ENCODE results near the gene UPK1A. TPM values are rescaled to one million over a fixed set of nuclear protein-coding genes. Genes with fewer than 3 reads are reported as not detected.

Gene UPK1A
- total RNA-seq, 1 experiment from 2014 or later: not detected

- H3K4me3 Mint-ChIP-seq (ENCODE audit: low read depth, unreplicated experiment): no peak overlapping the region
- H3K4me1 Mint-ChIP-seq (ENCODE audit: low read depth, unreplicated experiment): peaks cover 8% of the 10 kb centered on the region
- no peak for TF ChIP-seq CTCF (IDR thresholded peaks at IDR 0.05; ENCODE audit: unreplicated experiment)
- CTCF ChIA-PET: interaction anchor here (0.5 to 2.0 kb wide), 5 partner anchors 9 to 91 kb away, joined by 3 to 5 read pairs (median 4); partner anchors contain the start of gene HAUS5
- no TSS peak for BruUV-seq (replicated peaks)
- no peak for DNase-seq
- H3K27me3 Mint-ChIP-seq (ENCODE audit: unreplicated experiment): peaks cover 4% of the 10 kb centered on the region
- H3K36me3 Mint-ChIP-seq (ENCODE audit: insufficient read depth, unreplicated experiment): peaks cover 11% of the 10 kb centered on the region
- H3K9me3 Mint-ChIP-seq (ENCODE audit: low read depth, unreplicated experiment): no peaks in the 10 kb centered on the region
- intact Hi-C loops (cut with micrococcal nuclease; ENCODE audit: unreplicated experiment): no loop called here
- H3K27ac Mint-ChIP-seq (ENCODE audit: unreplicated experiment): no peak overlapping the region
Observed at GRCh38 chr19:35703343-35703742, 37.0 kb downstream of the UPK1A start.

GRCh38 chr19:35704218-35704617 lies 37.9 kb downstream of the UPK1A start, which contains the start of gene ZBTB32:
Gene ZBTB32 (plus strand): TSS chr19:35704558. CDS start chr19:35714627, 10,069 bp downstream.
- DNase-seq: no peak
- no peak within 1 kb of the TSS for H3K4me3 Mint-ChIP-seq (ENCODE audit: low read depth, unreplicated experiment)
- H3K36me3 Mint-ChIP-seq (ENCODE audit: insufficient read depth, unreplicated experiment): peaks cover 11% of the 10 kb centered on the region
- H3K4me1 Mint-ChIP-seq (ENCODE audit: low read depth, unreplicated experiment): peaks cover 8% of the 10 kb centered on the region
- no peak for TF ChIP-seq CTCF (IDR thresholded peaks at IDR 0.05; ENCODE audit: unreplicated experiment)
- CTCF ChIA-PET: interaction anchor here (0.7 kb wide), 1 partner anchor 92 kb away, joined by 3 read pairs; the partner anchor contains the start of gene HAUS5
- H3K9me3 Mint-ChIP-seq (ENCODE audit: low read depth, unreplicated experiment): no peaks in the 10 kb centered on the region
- H3K27me3 Mint-ChIP-seq (ENCODE audit: unreplicated experiment): peaks cover 11% of the 10 kb centered on the region
- intact Hi-C loops (cut with micrococcal nuclease; ENCODE audit: unreplicated experiment): no loop called here
- no TSS peak for BruUV-seq (replicated peaks)
- no peak within 1 kb of the TSS for H3K27ac Mint-ChIP-seq (ENCODE audit: unreplicated experiment)

- H3K27me3 Mint-ChIP-seq (ENCODE audit: unreplicated experiment): peaks cover 44% of the 10 kb centered on the region
- no peak for TF ChIP-seq CTCF (IDR thresholded peaks at IDR 0.05; ENCODE audit: unreplicated experiment)
- intact Hi-C loops (cut with micrococcal nuclease; ENCODE audit: unreplicated experiment): no loop called here
- H3K4me3 Mint-ChIP-seq (ENCODE audit: low read depth, unreplicated experiment): no peak overlapping the region
- CTCF ChIA-PET: interaction anchor here (0.6 to 1.1 kb wide), 2 partner anchors 10 to 122 kb away, joined by 4 read pairs; no protein-coding TSS in a partner anchor
- no peak for DNase-seq
- H3K27ac Mint-ChIP-seq (ENCODE audit: unreplicated experiment): no peak overlapping the region
- BruUV-seq (replicated peaks): no TSS peak
- H3K36me3 Mint-ChIP-seq (ENCODE audit: insufficient read depth, unreplicated experiment): no peaks in the 10 kb centered on the region
- no peaks in the 10 kb centered on the region for H3K9me3 Mint-ChIP-seq (ENCODE audit: low read depth, unreplicated experiment)
- no peaks in the 10 kb centered on the region for H3K4me1 Mint-ChIP-seq (ENCODE audit: low read depth, unreplicated experiment)
Observed at GRCh38 chr19:35708391-35708790, 42.1 kb downstream of the UPK1A start.

GRCh38 chr19:35710784-35711723 lies 44.7 kb downstream of the UPK1A start:
- TF ChIP-seq CTCF (IDR thresholded peaks at IDR 0.05; ENCODE audit: unreplicated experiment): no peak
- peaks cover 5% of the 10 kb centered on the region for H3K36me3 Mint-ChIP-seq (ENCODE audit: insufficient read depth, unreplicated experiment)
- no peaks in the 10 kb centered on the region for H3K9me3 Mint-ChIP-seq (ENCODE audit: low read depth, unreplicated experiment)
- no TSS peak for BruUV-seq (replicated peaks)
- peaks cover 58% of the 10 kb centered on the region for H3K27me3 Mint-ChIP-seq (ENCODE audit: unreplicated experiment)
- no peak overlapping the region for H3K4me3 Mint-ChIP-seq (ENCODE audit: low read depth, unreplicated experiment)
- no peak overlapping the region for H3K27ac Mint-ChIP-seq (ENCODE audit: unreplicated experiment)
- H3K4me1 Mint-ChIP-seq (ENCODE audit: low read depth, unreplicated experiment): peaks cover 11% of the 10 kb centered on the region
- DNase-seq: no peak
- intact Hi-C loops (cut with micrococcal nuclease; ENCODE audit: unreplicated experiment): no loop called here
- CTCF ChIA-PET: interaction anchor here (0.6 to 0.8 kb wide), 2 partner anchors 18 to 19 kb away, joined by 3 to 6 read pairs; no protein-coding TSS in a partner anchor

All from Calu3 (cell line).